Measurements from ENCODE around the gene GOSR2.

Gene GOSR2

GRCh38 chr17:46875849-46876352 lies 47.1 kb upstream of the GOSR2 start:
- Histone ChIP-seq H3K4me2 (ENCODE audit: low read depth, low read length, poor library complexity, severe bottlenecking) (no peak overlapping the region), H3K79me2 (ENCODE audit: insufficient read depth, low read length) (no peaks in the 10 kb centered on the region), H2AFZ (ENCODE audit: low read length) (no peak overlapping the region), H4K20me1 (ENCODE audit: insufficient read depth, low read length, poor library complexity, severe bottlenecking) (no peaks in the 10 kb centered on the region), H3K27me3 (ENCODE audit: insufficient read depth, low read length, poor library complexity, severe bottlenecking) (no peaks in the 10 kb centered on the region), H3K36me3 (ENCODE audit: insufficient read depth, low read length) (no peaks in the 10 kb centered on the region), H3K4me1 (ENCODE audit: insufficient read depth, low read length, poor library complexity, severe bottlenecking) (peaks cover 18% of the 10 kb centered on the region), H3K9me3 (ENCODE audit: insufficient read depth, low read depth, low read length) (no peaks in the 10 kb centered on the region), H3K4me3 (ENCODE audit: low read length, poor library complexity, severe bottlenecking) (no peak overlapping the region), H3K9me2 (replicated peaks; ENCODE audit: low read depth, low read length) (no peaks in the 10 kb centered on the region), H3K9ac (ENCODE audit: low read depth, low read length, poor library complexity, severe bottlenecking) (no peak overlapping the region), H3F3A (ENCODE audit: low read depth) (no peaks in the 10 kb centered on the region)
- no peak for TF ChIP-seq CTCF (conservative IDR thresholded peaks at IDR 0.05; ENCODE audit: low read length)
- no peak for TF ChIP-seq EZH2phosphoT487 (IDR thresholded peaks at IDR 0.05; ENCODE audit: borderline replicate concordance)

- H3K9ac ChIP-seq (ENCODE audit: low read depth, low read length, poor library complexity, severe bottlenecking): no peak overlapping the region
- no peaks in the 10 kb centered on the region for H3K9me2 ChIP-seq (replicated peaks; ENCODE audit: low read depth, low read length)
These were observed 46.5 kb upstream of the GOSR2 start for GRCh38 chr17:46876353-46876887.

GRCh38 chr17:46876926-46877325 lies 46.0 kb upstream of the GOSR2 start:
- H3K9me3 ChIP-seq (ENCODE audit: insufficient read depth, low read depth, low read length): no peaks in the 10 kb centered on the region
- no peaks in the 10 kb centered on the region for H3F3A ChIP-seq (ENCODE audit: low read depth)

More at GRCh38 chr17:46876353-46876887, 46.5 kb upstream of the GOSR2 start:
- no peaks in the 10 kb centered on the region for H3F3A ChIP-seq (ENCODE audit: low read depth)
- H4K20me1 ChIP-seq (ENCODE audit: insufficient read depth, low read length, poor library complexity, severe bottlenecking): no peaks in the 10 kb centered on the region
- no peak overlapping the region for H2AFZ ChIP-seq (ENCODE audit: low read length)
- H3K4me1 ChIP-seq (ENCODE audit: insufficient read depth, low read length, poor library complexity, severe bottlenecking): peaks cover 18% of the 10 kb centered on the region
- peak; percentile 43; the same call in 1 of the 2 replicates for TF ChIP-seq CTCF (conservative IDR thresholded peaks at IDR 0.05; ENCODE audit: low read length)
- no peak for TF ChIP-seq EZH2phosphoT487 (IDR thresholded peaks at IDR 0.05; ENCODE audit: borderline replicate concordance)
- no peak overlapping the region for H3K4me2 ChIP-seq (ENCODE audit: low read depth, low read length, poor library complexity, severe bottlenecking)
- H3K27me3 ChIP-seq (ENCODE audit: insufficient read depth, low read length, poor library complexity, severe bottlenecking): no peaks in the 10 kb centered on the region
- H3K79me2 ChIP-seq (ENCODE audit: insufficient read depth, low read length): no peaks in the 10 kb centered on the region
- no peaks in the 10 kb centered on the region for H3K9me3 ChIP-seq (ENCODE audit: insufficient read depth, low read depth, low read length)
- H3K4me3 ChIP-seq (ENCODE audit: low read length, poor library complexity, severe bottlenecking): no peak overlapping the region
- no peaks in the 10 kb centered on the region for H3K36me3 ChIP-seq (ENCODE audit: insufficient read depth, low read length)

More at GRCh38 chr17:46876926-46877325, 46.0 kb upstream of the GOSR2 start:
- no peaks in the 10 kb centered on the region for H4K20me1 ChIP-seq (ENCODE audit: insufficient read depth, low read length, poor library complexity, severe bottlenecking)
- TF ChIP-seq CTCF (conservative IDR thresholded peaks at IDR 0.05; ENCODE audit: low read length) (no peak), EZH2phosphoT487 (IDR thresholded peaks at IDR 0.05; ENCODE audit: borderline replicate concordance) (no peak)
- H2AFZ ChIP-seq (ENCODE audit: low read length): no peak overlapping the region; the same call in 1 of the 2 replicates
- no peaks in the 10 kb centered on the region for H3K36me3 ChIP-seq (ENCODE audit: insufficient read depth, low read length)
- H3K4me1 ChIP-seq (ENCODE audit: insufficient read depth, low read length, poor library complexity, severe bottlenecking): peaks cover 18% of the 10 kb centered on the region
- no peaks in the 10 kb centered on the region for H3K27me3 ChIP-seq (ENCODE audit: insufficient read depth, low read length, poor library complexity, severe bottlenecking)
- peak overlapping the region; percentile 25 for H3K4me2 ChIP-seq (ENCODE audit: low read depth, low read length, poor library complexity, severe bottlenecking)
- H3K79me2 ChIP-seq (ENCODE audit: insufficient read depth, low read length): no peaks in the 10 kb centered on the region
- no peaks in the 10 kb centered on the region for H3K9me2 ChIP-seq (replicated peaks; ENCODE audit: low read depth, low read length)
- H3K9ac ChIP-seq (ENCODE audit: low read depth, low read length, poor library complexity, severe bottlenecking): peak overlapping the region; percentile 49
- no peak overlapping the region for H3K4me3 ChIP-seq (ENCODE audit: low read length, poor library complexity, severe bottlenecking)
